Measurements from ENCODE around the gene CRYBG3. TPM values are rescaled to one million over a fixed set of nuclear protein-coding genes. Genes with fewer than 3 reads are reported as not detected.
A peak's percentile ranks its signal among the peaks of the same experiment; 100 is the strongest.

CRYBG3 gene
- total and polyA plus RNA-seq, 2 of the 13 experiments (the other 11 are each of a cell fraction or from before 2014, with no cell fraction given): 3.8 to 15.9 TPM

- peak; percentile 76; the same call in 1 of the 2 replicates for TF ChIP-seq CSRNP2 (CRISPR knock-in tag; conservative IDR thresholded peaks at IDR 0.05; ENCODE audit: low read depth)
- no peak for TF ChIP-seq HIC2 (CRISPR knock-in tag; IDR thresholded peaks at IDR 0.05; ENCODE audit: low read depth)
- no peak for TF ChIP-seq RORA (CRISPR knock-in tag; IDR thresholded peaks at IDR 0.05)
- no peak; the same call in 1 of the 2 replicates for TF ChIP-seq FOXC1 (CRISPR knock-in tag; IDR thresholded peaks at IDR 0.05; ENCODE audit: borderline replicate concordance)
- no peak for TF ChIP-seq ZNF781 (CRISPR knock-in tag; IDR thresholded peaks at IDR 0.05; ENCODE audit: borderline replicate concordance, not compliant biosample characterization)
- TF ChIP-seq CENPT (CRISPR knock-in tag; IDR thresholded peaks at IDR 0.05; ENCODE audit: low read depth): no peak
- no peak for TF ChIP-seq NR2F1 (CRISPR knock-in tag; IDR thresholded peaks at IDR 0.05)
- no peak for TF ChIP-seq CREB1 (IDR thresholded peaks at IDR 0.05)
- TF ChIP-seq CREB1 (CRISPR knock-in tag; IDR thresholded peaks at IDR 0.05): no peak
- no peak; the same call in 1 of the 2 replicates for TF ChIP-seq KMT2A (CRISPR knock-in tag; IDR thresholded peaks at IDR 0.05)
- peak; percentile 60; the same call in 1 of the 2 replicates for TF ChIP-seq ATF3 (CRISPR knock-in tag; IDR thresholded peaks at IDR 0.05)
- TF ChIP-seq ZNF17 (CRISPR knock-in tag; IDR thresholded peaks at IDR 0.05): no peak
- no peak for TF ChIP-seq SMC3 (IDR thresholded peaks at IDR 0.05; ENCODE audit: low read length)
- no peak for TF ChIP-seq PPARG (CRISPR knock-in tag; conservative IDR thresholded peaks at IDR 0.05)
- TF ChIP-seq UBTF (CRISPR knock-in tag; IDR thresholded peaks at IDR 0.05): peak; percentile 96
- TF ChIP-seq PTBP1 (IDR thresholded peaks at IDR 0.05; ENCODE audit: low read depth, low read length, poor library complexity, severe bottlenecking): no peak
These were observed at the start of gene CRYBG3 (continued) for GRCh38 chr3:97821774-97822358.
